OCI-LY1 (cell line): ENCODE data around the gene PRKAR2B.

Experiments
- H2AFZ ChIP-seq: fragments of 200-600 bp; sonication (generic), shearing (Covaris generic); 2 replicates; pipeline ENCODE4 v1.6.0; 2014; ENCODE audit warnings: antibody characterized with exemption, mild to moderate bottlenecking, low read length
- H3F3A ChIP-seq: fragments of 200-600 bp; sonication (generic), shearing (Covaris generic); 2 replicates; pipeline ENCODE4 v1.6.0; 2014; ENCODE audit warnings: mild to moderate bottlenecking, antibody characterized with exemption, low read length, moderate library complexity; ENCODE audit not compliant: insufficient read depth
- H3K27ac ChIP-seq: fragments of 200-600 bp; sonication (generic); 2 replicates; pipeline ENCODE4 v1.5.1; 2014; ENCODE audit warnings: low read length, mixed run types, mild to moderate bottlenecking, low read depth; ENCODE audit not compliant: poor library complexity, severe bottlenecking
- H3K27me3 ChIP-seq: fragments of 200-600 bp; sonication (generic); 2 replicates; pipeline ENCODE4 v1.6.0; 2014; ENCODE audit warnings: antibody characterized with exemption, mild to moderate bottlenecking, low read length, moderate library complexity; ENCODE audit not compliant: insufficient read depth
- H3K36me3 ChIP-seq: fragments of 200-600 bp; sonication (generic); 2 replicates; pipeline ENCODE4 v1.6.1; 2014; ENCODE audit warnings: mild to moderate bottlenecking, antibody characterized with exemption, low read length, moderate library complexity, mixed read lengths; ENCODE audit not compliant: insufficient read depth
- H3K4me1 ChIP-seq: fragments of 200-600 bp; sonication (generic); 2 replicates; pipeline ENCODE4 v1.5.1; 2014; ENCODE audit warnings: mild to moderate bottlenecking, low read length, moderate library complexity; ENCODE audit not compliant: insufficient read depth, severe bottlenecking
- H3K4me2 ChIP-seq: fragments of 200-600 bp; sonication (generic), shearing (Covaris generic); 2 replicates; pipeline ENCODE4 v1.6.1; 2014; ENCODE audit warnings: low read length
- H3K4me3 ChIP-seq: fragments of 200-600 bp; sonication (generic); 2 replicates; pipeline ENCODE4 v1.5.1; 2014; ENCODE audit warnings: low read length, low read depth, mild to moderate bottlenecking, mixed read lengths; ENCODE audit not compliant: poor library complexity, severe bottlenecking
- H3K79me2 ChIP-seq: fragments of 200-600 bp; shearing (Covaris generic); 2 replicates; pipeline ENCODE4 v1.6.1; 2016; ENCODE audit warnings: mixed run types, low read length, mixed read lengths; ENCODE audit not compliant: insufficient read depth
- H3K9ac ChIP-seq: fragments of 200-600 bp; sonication (generic), shearing (Covaris generic); 2 replicates; pipeline ENCODE4 v1.6.1; 2014; ENCODE audit warnings: mild to moderate bottlenecking, low read length, mixed read lengths
- H3K9me2 ChIP-seq: fragments of 200-600 bp; sonication (generic), shearing (Covaris generic); 2 replicates; pipeline ENCODE4 v1.6.1; 2014; ENCODE audit warnings: low read depth, mild to moderate bottlenecking, low read length, mixed read lengths
- H3K9me3 ChIP-seq: fragments of 200-600 bp; shearing (Covaris generic); 2 replicates; pipeline ENCODE4 v1.6.1; 2014; ENCODE audit warnings: low read length, mixed read lengths
- H4K20me1 ChIP-seq: fragments of 200-600 bp; sonication (generic), shearing (Covaris generic); 2 replicates; pipeline ENCODE4 v1.6.0; 2016; ENCODE audit warnings: mild to moderate bottlenecking, low read length; ENCODE audit not compliant: insufficient read depth
- CTCF ChIP-seq: fragments of 200-600 bp; sonication (generic), shearing (Covaris generic); IDR thresholded peaks from 2 replicates; pipeline ENCODE4 v1.5.1; 2017; ENCODE audit warnings: mild to moderate bottlenecking, antibody characterized with exemption, low read length, moderate library complexity, mixed read lengths
- EZH2 ChIP-seq: fragments of 200-600 bp; sonication (generic), shearing (Covaris generic); IDR thresholded peaks from 2 replicates; pipeline ENCODE4 v1.8.0; 2017; ENCODE audit warnings: borderline replicate concordance, mixed run types, mild to moderate bottlenecking, antibody characterized with exemption, low read length, moderate library complexity, mixed read lengths

PRKAR2B gene

DNA sequence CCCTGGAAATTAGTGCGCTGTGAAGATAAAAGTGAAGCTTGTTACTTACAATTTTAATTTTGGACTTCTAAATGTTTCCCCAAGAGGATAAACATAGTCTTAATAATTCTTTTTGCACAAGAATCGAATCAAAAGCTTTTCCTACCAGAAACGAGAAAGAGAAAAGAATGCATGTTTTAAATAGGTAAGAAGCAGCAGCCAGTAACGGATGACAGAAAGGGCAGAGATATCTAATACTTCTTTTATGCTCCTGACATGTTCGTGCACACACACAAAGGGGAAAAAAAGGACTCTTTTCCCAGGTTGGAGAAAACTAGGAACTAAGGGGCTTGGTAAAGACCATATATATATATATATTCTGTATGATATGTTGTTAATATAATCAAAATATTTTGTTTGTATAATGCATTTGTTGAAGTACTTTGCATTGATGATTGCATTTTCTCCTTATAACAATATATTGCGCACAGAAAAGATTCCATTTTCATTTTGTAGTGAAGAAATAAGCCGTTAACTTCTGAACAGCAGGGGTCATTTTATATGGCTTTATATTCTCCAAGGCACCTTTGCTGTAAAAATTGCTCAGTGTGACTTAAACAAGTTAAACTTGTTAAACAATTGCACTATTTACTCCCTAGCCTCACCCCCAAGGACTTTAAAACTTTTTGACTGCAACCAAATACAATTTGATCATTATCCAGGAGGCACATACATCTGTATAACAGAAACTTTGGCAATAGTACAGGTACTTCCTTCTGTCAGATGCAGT, 2.2 kb downstream of the PRKAR2B start:
- H3K9me3 ChIP-seq, result no peaks in the 10 kb centered on the region
- no peaks in the 10 kb centered on the region for H3F3A ChIP-seq
- no peak overlapping the region for H3K9ac ChIP-seq
- no peaks in the 10 kb centered on the region for H3K27me3 ChIP-seq
- no peaks in the 10 kb centered on the region for H3K9me2 ChIP-seq
- no peak overlapping the region for H2AFZ ChIP-seq
- peaks cover 16% of the 10 kb centered on the region for H3K4me1 ChIP-seq
- no peaks in the 10 kb centered on the region for H3K79me2 ChIP-seq
- no peak overlapping the region for H3K4me2 ChIP-seq
- no peak overlapping the region for H3K4me3 ChIP-seq
- no peaks in the 10 kb centered on the region for H3K36me3 ChIP-seq
- TF ChIP-seq CTCF, result no peak
- no peak for TF ChIP-seq EZH2
- no peak overlapping the region for H3K27ac ChIP-seq
- H4K20me1 ChIP-seq, result no peaks in the 10 kb centered on the region

GRCh38 chr7:107047902-107048782, 3.6 kb downstream of the PRKAR2B start:
- Histone ChIP-seq H3K9me3 (no peaks in the 10 kb centered on the region), H3K4me1 (peaks cover 16% of the 10 kb centered on the region), H3K4me3 (no peak overlapping the region), H3K9me2 (no peaks in the 10 kb centered on the region), H3K4me2 (no peak overlapping the region), H3K36me3 (no peaks in the 10 kb centered on the region), H4K20me1 (no peaks in the 10 kb centered on the region), H3F3A (no peaks in the 10 kb centered on the region), H3K79me2 (no peaks in the 10 kb centered on the region), H3K27me3 (no peaks in the 10 kb centered on the region), H3K27ac (no peak overlapping the region), H2AFZ (no peak overlapping the region), H3K9ac (no peak overlapping the region)
- peak; percentile 63 for TF ChIP-seq CTCF
- no peak for TF ChIP-seq EZH2

DNA sequence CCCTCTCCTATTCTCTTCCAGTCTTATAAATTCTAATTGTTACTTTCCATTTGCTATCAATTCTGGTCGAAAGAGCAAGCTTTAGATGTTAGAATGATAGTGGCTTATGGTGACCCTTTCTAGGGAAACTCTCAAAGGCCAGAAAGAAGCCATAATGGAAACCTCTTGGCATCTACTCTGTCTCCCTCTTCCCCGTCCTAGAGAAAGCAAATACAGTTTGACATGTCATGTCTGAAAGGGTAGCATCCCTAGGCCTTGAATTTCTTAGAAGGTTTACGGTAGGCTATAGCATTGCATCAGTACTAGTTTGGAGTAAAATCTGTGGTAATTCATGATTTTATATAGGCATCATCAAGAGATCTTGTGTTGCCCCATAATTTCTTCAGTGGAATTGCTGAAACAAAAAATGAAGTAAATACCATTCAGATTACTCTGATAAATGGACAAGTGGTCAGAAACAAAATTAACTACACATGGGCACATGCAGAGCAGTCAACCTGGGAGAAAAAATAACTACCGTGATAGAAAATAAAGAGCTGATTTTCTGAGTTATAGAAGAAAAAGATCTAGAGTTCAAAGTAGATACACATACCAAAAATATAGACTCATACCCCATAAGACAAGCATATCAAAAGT, 4.4 kb downstream of the PRKAR2B start:
- H3K79me2 ChIP-seq, result no peaks in the 10 kb centered on the region

More for the DNA sequence above, 4.4 kb downstream of the PRKAR2B start:
- no peak overlapping the region for H3K27ac ChIP-seq
- no peak overlapping the region for H3K4me2 ChIP-seq
- no peak overlapping the region for H2AFZ ChIP-seq
- H3F3A ChIP-seq, result no peaks in the 10 kb centered on the region
- no peaks in the 10 kb centered on the region for H4K20me1 ChIP-seq
- TF ChIP-seq CTCF, result no peak; the same call in 1 of the 2 replicates
- no peak for TF ChIP-seq EZH2
- no peaks in the 10 kb centered on the region for H3K9me2 ChIP-seq
- H3K27me3 ChIP-seq, result no peaks in the 10 kb centered on the region
- H3K4me1 ChIP-seq, result peaks cover 14% of the 10 kb centered on the region
- no peaks in the 10 kb centered on the region for H3K36me3 ChIP-seq
- H3K9me3 ChIP-seq, result no peaks in the 10 kb centered on the region
- H3K9ac ChIP-seq, result no peak overlapping the region
- H3K4me3 ChIP-seq, result no peak overlapping the region
